Measurements from ENCODE around the gene MICAL1. TPM values are rescaled to one million over a fixed set of nuclear protein-coding genes. Genes with fewer than 3 reads are reported as not detected.

The MICAL1 gene, protein sequence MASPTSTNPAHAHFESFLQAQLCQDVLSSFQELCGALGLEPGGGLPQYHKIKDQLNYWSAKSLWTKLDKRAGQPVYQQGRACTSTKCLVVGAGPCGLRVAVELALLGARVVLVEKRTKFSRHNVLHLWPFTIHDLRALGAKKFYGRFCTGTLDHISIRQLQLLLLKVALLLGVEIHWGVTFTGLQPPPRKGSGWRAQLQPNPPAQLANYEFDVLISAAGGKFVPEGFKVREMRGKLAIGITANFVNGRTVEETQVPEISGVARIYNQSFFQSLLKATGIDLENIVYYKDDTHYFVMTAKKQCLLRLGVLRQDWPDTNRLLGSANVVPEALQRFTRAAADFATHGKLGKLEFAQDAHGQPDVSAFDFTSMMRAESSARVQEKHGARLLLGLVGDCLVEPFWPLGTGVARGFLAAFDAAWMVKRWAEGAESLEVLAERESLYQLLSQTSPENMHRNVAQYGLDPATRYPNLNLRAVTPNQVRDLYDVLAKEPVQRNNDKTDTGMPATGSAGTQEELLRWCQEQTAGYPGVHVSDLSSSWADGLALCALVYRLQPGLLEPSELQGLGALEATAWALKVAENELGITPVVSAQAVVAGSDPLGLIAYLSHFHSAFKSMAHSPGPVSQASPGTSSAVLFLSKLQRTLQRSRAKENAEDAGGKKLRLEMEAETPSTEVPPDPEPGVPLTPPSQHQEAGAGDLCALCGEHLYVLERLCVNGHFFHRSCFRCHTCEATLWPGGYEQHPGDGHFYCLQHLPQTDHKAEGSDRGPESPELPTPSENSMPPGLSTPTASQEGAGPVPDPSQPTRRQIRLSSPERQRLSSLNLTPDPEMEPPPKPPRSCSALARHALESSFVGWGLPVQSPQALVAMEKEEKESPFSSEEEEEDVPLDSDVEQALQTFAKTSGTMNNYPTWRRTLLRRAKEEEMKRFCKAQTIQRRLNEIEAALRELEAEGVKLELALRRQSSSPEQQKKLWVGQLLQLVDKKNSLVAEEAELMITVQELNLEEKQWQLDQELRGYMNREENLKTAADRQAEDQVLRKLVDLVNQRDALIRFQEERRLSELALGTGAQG
- 50.6 and 123 TPM in 2 replicates for total RNA-seq (ENCODE audit: low replicate concordance)

DNA sequence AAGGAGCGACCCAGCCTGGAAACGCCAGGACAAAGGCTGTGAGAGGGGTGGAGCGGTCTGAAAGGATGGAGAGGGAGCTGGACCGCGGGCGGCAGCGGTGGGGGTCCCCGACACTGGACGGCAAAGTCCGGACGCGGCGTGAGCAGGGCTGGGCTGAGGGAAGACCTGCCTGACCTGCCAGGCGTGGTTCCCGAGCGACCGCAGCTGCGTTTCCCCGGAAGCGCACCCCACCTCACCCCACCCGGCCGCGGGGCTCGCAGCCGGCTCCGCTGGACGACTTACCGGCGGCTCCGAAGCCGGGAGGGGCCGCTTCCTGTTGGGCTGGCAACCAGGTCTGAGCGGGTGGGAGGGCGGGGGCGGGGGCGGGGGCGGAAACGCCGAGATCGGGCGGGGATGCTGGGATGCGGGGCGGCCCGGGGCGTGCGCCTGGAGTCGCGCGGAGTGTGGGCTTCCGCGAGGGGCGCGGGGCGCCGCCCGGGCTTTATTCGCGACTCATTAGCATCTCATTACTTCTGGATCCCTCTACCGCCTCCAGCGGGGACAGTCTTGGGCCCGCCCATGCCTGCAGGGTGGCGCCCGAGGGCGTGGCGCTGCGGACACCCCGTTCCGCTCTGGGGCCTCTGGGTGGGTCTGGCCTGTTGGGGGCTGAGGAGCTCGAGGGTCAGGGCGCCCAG is at the start of gene MICAL1:
Gene MICAL1, minus strand, starts transcription at position 336 of the 674 bp plus-strand sequence. CDS start 1,576 bp downstream, outside the sequence.
- no peaks in the 10 kb centered on the region for H3K9me3 Mint-ChIP-seq
- H4K20me1 ChIP-seq (ENCODE audit: low read depth), result peaks cover 15% of the 10 kb centered on the region
- H2AFZ ChIP-seq (replicated peaks), result peak within 1 kb of the TSS; percentile 93
- H3K4me1 ChIP-seq, result peaks cover 33% of the 10 kb centered on the region
- H3K4me3 ChIP-seq, result peak within 1 kb of the TSS; percentile 95
- peak within 1 kb of the TSS; percentile 36 for H3K9ac ChIP-seq
- peaks cover 58% of the 10 kb centered on the region for H3F3A ChIP-seq (ENCODE audit: low read depth)
- no peaks in the 10 kb centered on the region for H3K36me3 ChIP-seq
- peak within 1 kb of the TSS; percentile 90 for H3K27ac Mint-ChIP-seq
- H3K27ac ChIP-seq, result peak within 1 kb of the TSS; percentile 74
- H3K36me3 Mint-ChIP-seq, result peaks cover 5% of the 10 kb centered on the region
- no peaks in the 10 kb centered on the region for H3K9me3 ChIP-seq (ENCODE audit: low read depth)
- no peak for TF ChIP-seq EZH2 (IDR thresholded peaks at IDR 0.05)
- TF ChIP-seq, protein P1, sequence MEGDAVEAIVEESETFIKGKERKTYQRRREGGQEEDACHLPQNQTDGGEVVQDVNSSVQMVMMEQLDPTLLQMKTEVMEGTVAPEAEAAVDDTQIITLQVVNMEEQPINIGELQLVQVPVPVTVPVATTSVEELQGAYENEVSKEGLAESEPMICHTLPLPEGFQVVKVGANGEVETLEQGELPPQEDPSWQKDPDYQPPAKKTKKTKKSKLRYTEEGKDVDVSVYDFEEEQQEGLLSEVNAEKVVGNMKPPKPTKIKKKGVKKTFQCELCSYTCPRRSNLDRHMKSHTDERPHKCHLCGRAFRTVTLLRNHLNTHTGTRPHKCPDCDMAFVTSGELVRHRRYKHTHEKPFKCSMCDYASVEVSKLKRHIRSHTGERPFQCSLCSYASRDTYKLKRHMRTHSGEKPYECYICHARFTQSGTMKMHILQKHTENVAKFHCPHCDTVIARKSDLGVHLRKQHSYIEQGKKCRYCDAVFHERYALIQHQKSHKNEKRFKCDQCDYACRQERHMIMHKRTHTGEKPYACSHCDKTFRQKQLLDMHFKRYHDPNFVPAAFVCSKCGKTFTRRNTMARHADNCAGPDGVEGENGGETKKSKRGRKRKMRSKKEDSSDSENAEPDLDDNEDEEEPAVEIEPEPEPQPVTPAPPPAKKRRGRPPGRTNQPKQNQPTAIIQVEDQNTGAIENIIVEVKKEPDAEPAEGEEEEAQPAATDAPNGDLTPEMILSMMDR (IDR thresholded peaks at IDR 0.05), result peak; percentile 41
- peaks cover 24% of the 10 kb centered on the region for H3K79me2 ChIP-seq (ENCODE audit: low read depth)
- H3K4me2 ChIP-seq, result peak within 1 kb of the TSS; percentile 93
- peak; percentile 88 for DNase-seq (ENCODE audit: low spot score)
- H3K4me3 Mint-ChIP-seq, result peak within 1 kb of the TSS; percentile 94
- no peaks in the 10 kb centered on the region for H3K27me3 ChIP-seq
- H3K27me3 Mint-ChIP-seq (ENCODE audit: insufficient read depth, low read depth), result peaks cover 13% of the 10 kb centered on the region
- H3K4me1 Mint-ChIP-seq, result peaks cover 45% of the 10 kb centered on the region

DNA sequence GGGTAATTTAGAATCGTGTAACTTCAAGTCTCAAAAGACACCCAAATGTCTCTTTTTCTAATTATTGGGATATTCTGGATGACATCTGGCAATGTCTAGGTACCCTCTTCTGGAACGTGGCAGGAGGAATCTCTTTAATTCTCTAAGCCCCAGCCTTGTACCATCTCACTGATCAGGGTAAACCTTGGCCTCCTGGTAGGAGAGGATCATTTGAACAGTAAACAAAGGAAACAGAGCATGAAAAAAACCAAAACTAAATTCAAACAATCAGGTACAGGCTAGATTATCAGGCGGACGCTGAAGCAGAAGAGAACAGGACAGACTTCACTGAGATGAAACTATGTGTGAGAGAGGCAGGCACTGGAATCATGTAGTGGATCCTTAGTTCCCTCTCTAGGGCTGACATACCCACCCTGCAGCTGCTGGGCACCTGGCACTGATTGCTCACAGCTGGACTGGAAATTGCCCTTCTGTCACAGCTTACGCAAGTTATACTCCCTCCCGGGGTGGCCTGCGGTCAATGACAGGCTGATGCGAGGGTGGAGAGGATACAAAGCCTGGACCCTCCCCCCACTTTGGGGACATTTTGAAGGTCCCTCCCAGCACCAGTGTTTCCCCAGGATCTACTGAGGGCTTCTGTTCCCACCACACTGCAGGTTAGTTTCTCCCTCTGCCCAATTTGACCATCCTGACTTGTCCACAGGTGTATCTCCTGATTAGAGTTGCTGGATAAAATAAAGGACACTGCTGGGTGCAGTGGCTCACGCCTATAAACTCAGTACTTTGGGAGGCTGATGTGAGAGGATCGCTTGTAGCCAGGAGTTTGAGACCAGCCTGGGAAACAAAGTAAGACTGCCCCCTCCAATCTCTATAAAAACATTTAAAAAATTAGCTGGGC is 48.0 kb upstream of the MICAL1 start:
- peak overlapping the region; percentile 51 for H3K27ac Mint-ChIP-seq
- peaks cover 22% of the 10 kb centered on the region for H3K4me1 Mint-ChIP-seq
- Histone ChIP-seq H3F3A (ENCODE audit: low read depth) (peaks cover 21% of the 10 kb centered on the region), H3K27ac (no peak overlapping the region), H3K9me3 (ENCODE audit: low read depth) (no peaks in the 10 kb centered on the region), H3K4me3 (no peak overlapping the region), H3K27me3 (no peaks in the 10 kb centered on the region), H3K9ac (no peak overlapping the region), H3K79me2 (ENCODE audit: low read depth) (no peaks in the 10 kb centered on the region), H3K4me1 (peaks cover 28% of the 10 kb centered on the region), H4K20me1 (ENCODE audit: low read depth) (no peaks in the 10 kb centered on the region), H3K36me3 (no peaks in the 10 kb centered on the region), H3K4me2 (no peak overlapping the region), H2AFZ (replicated peaks) (no peak overlapping the region)
- TF ChIP-seq, protein P1 (IDR thresholded peaks at IDR 0.05), result no peak
- no peak for TF ChIP-seq EZH2 (IDR thresholded peaks at IDR 0.05)
- TF ChIP-seq EZH2phosphoT487 (IDR thresholded peaks at IDR 0.05), result no peak
- peaks cover 3% of the 10 kb centered on the region for H3K27me3 Mint-ChIP-seq (ENCODE audit: insufficient read depth, low read depth)
- H3K9me3 Mint-ChIP-seq, result no peaks in the 10 kb centered on the region
- no peak for DNase-seq (ENCODE audit: low spot score)
- H3K36me3 Mint-ChIP-seq, result no peaks in the 10 kb centered on the region
- H3K4me3 Mint-ChIP-seq, result no peak overlapping the region

All from neural progenitor cell (in vitro differentiated cells).